CD8-positive, alpha-beta memory T cell (primary cell): ENCODE results near the gene ZMPSTE24. TPM values are rescaled to one million over a fixed set of nuclear protein-coding genes. Genes with fewer than 3 reads are reported as not detected.

Experiments
- CTCF ChIA-PET: fragments of 350-600 bp; sonication (Branson Sonifier 250); formaldehyde crosslinking; loops from one replicate; lab custom pipeline; 2021; ENCODE audit warnings: antibody characterized with exemption; lab: Charles Lee
- POLR2A ChIA-PET: fragments of 350-600 bp; sonication (Branson Sonifier 250); formaldehyde crosslinking; loops from one replicate; lab custom pipeline; 2021; ENCODE audit warnings: antibody characterized with exemption; lab: Charles Lee
- DNase-seq, 5 donors: peaks; one replicate each; pipeline versions ENCODE4 v3.0.0 to v3.0.0-alpha.2; 2020 to 2022; ENCODE audit warnings: mixed read lengths in 1 of 5
- H3K27ac ChIP-seq: one replicate; pipeline ENCODE4 v1.7.0; 2013; ENCODE audit warnings: low read depth, mild to moderate bottlenecking, low read length, moderate library complexity
- H3K27me3 ChIP-seq: 2 replicates; pipeline ENCODE4 v1.7.0; 2013; ENCODE audit warnings: low read length, mild to moderate bottlenecking; ENCODE audit not compliant: insufficient read depth, poor library complexity, severe bottlenecking
- H3K36me3 ChIP-seq: 2 replicates; pipeline ENCODE4 v1.7.0; 2013; ENCODE audit warnings: mild to moderate bottlenecking, low read length, moderate library complexity; ENCODE audit not compliant: insufficient read depth
- H3K4me1 ChIP-seq: 2 replicates; pipeline ENCODE4 v1.7.0; 2013; ENCODE audit warnings: mild to moderate bottlenecking, low read length, moderate library complexity; ENCODE audit not compliant: insufficient read depth
- H3K4me3 ChIP-seq: 2 replicates; pipeline ENCODE4 v1.7.0; 2013; ENCODE audit warnings: mild to moderate bottlenecking, low read length
- H3K9me3 ChIP-seq: 2 replicates; pipeline ENCODE4 v1.7.0; 2013; ENCODE audit warnings: mild to moderate bottlenecking, low read length
- H3K27ac Mint-ChIP-seq, 8 donors: one replicate each; pipeline ENCODE4 v1.8.0; 2020 to 2021; ENCODE audit warnings: mixed read lengths in 8 of 8, mild to moderate bottlenecking in 6 of 8, inconsistent platforms in 3 of 8, moderate library complexity in 3 of 8
- H3K27me3 Mint-ChIP-seq, 2 donors: one replicate each; pipeline ENCODE4 v1.8.0; 2020 to 2021; ENCODE audit warnings: mixed read lengths in 2 of 2, mild to moderate bottlenecking in 1 of 2, moderate library complexity in 1 of 2
- H3K36me3 Mint-ChIP-seq, 3 donors: one replicate each; pipeline ENCODE4 v1.8.0; 2020 to 2021; ENCODE audit warnings: mixed read lengths in 3 of 3, inconsistent platforms in 1 of 3, mild to moderate bottlenecking in 1 of 3
- H3K4me1 Mint-ChIP-seq, 3 donors: one replicate each; pipeline ENCODE4 v1.8.0; 2020 to 2021; ENCODE audit warnings: mixed read lengths in 3 of 3, inconsistent platforms in 1 of 3, mild to moderate bottlenecking in 1 of 3
- H3K4me3 Mint-ChIP-seq, 7 donors: one replicate each; pipeline ENCODE4 v1.8.0; 2020 to 2021; ENCODE audit warnings: mixed read lengths in 7 of 7, mild to moderate bottlenecking in 6 of 7, moderate library complexity in 4 of 7, inconsistent platforms in 2 of 7
- H3K9me3 Mint-ChIP-seq, 5 donors: one replicate each; pipeline ENCODE4 v1.8.0; 2020 to 2022; ENCODE audit warnings: mixed read lengths in 5 of 5, mild to moderate bottlenecking in 3 of 5, moderate library complexity in 2 of 5, inconsistent platforms in 1 of 5
- polyA plus RNA-seq: library from polyadenylated mRNA; unstranded; fragments of 300-500 nt; fragmentation: Illumina TruSeq; gene quantifications from one replicate; pipeline ENCODE4 v1.2.3, GENCODE V29; 2021
- total RNA-seq, 2 experiments: library from RNA; stranded (reverse); gene quantifications; one replicate each; pipeline ENCODE4 v1.2.3, GENCODE V29; 2021

ZMPSTE24 gene
- total and polyA plus RNA-seq, 3 experiments from 2014 or later = 32.5 to 53.7 (median 51.0) TPM

- no peak overlapping the region for H3K4me3 ChIP-seq
- peak in 4 of 5 donors; percentile 9 to 62 (median 26) for DNase-seq
- ChIA-PET CTCF (no interaction called here), POLR2A (no interaction called here)
- Mint-ChIP-seq H3K9me3 (no peaks in the 10 kb centered on the region), H3K27me3 (no peaks in the 10 kb centered on the region), H3K4me1 (peaks cover 9 to 25% (median 25%) of the 10 kb centered on the region in 3 donors), H3K36me3 (peaks cover 25 to 76% (median 32%) of the 10 kb centered on the region in 3 donors), H3K4me3 (no peak overlapping the region), H3K27ac (peak overlapping the region in 4 of 8 donors; percentile 35 to 77 (median 58))
- no peaks in the 10 kb centered on the region for H3K27me3 ChIP-seq
- no peak overlapping the region for H3K27ac ChIP-seq
- H3K36me3 ChIP-seq = peaks cover 42% of the 10 kb centered on the region
- H3K4me1 ChIP-seq = peaks cover 5% of the 10 kb centered on the region
- H3K9me3 ChIP-seq = no peaks in the 10 kb centered on the region
Measured at GRCh38 chr1:40232444-40232843, 25.6 kb upstream of the ZMPSTE24 start.

DNA sequence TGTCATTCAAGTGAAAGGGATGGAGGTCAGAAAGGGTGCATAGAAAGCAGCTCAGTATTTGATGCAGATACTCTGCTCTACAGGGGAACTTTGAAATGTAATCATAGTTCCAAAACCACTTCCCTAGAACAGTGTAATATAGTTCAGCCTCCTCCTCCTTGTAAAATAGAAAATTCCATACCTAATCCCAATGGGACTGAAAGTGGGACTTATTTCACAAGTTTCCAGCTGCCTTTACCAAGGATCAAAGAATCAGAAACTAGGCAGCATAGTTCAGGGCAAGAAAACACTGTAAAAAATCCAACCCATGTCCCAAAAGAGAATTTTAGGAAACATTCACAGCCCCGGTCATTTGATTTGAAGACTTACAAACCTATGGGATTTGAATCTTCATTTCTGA lies 18.4 kb upstream of the ZMPSTE24 start:
- CTCF ChIA-PET = interaction anchor here (1.0 kb wide), 1 partner anchor 99 kb away, joined by 3 read pairs; no protein-coding TSS in a partner anchor
- H3K9me3 ChIP-seq = no peaks in the 10 kb centered on the region
- no peak overlapping the region for H3K27ac ChIP-seq
- no peak overlapping the region for H3K4me3 ChIP-seq
- Mint-ChIP-seq H3K4me1 (peaks cover 8 to 15% (median 15%) of the 10 kb centered on the region in 3 donors), H3K27ac (peak overlapping the region in 2 of 8 donors; percentile 8 to 45), H3K36me3 (peaks cover 16 to 45% (median 20%) of the 10 kb centered on the region in 3 donors), H3K27me3 (no peaks in the 10 kb centered on the region), H3K9me3 (no peaks in the 10 kb centered on the region), H3K4me3 (no peak overlapping the region)
- no peaks in the 10 kb centered on the region for H3K27me3 ChIP-seq
- H3K36me3 ChIP-seq = peaks cover 23% of the 10 kb centered on the region
- H3K4me1 ChIP-seq = peaks cover 16% of the 10 kb centered on the region
- no peak for DNase-seq
- POLR2A ChIA-PET = no interaction called here

DNA sequence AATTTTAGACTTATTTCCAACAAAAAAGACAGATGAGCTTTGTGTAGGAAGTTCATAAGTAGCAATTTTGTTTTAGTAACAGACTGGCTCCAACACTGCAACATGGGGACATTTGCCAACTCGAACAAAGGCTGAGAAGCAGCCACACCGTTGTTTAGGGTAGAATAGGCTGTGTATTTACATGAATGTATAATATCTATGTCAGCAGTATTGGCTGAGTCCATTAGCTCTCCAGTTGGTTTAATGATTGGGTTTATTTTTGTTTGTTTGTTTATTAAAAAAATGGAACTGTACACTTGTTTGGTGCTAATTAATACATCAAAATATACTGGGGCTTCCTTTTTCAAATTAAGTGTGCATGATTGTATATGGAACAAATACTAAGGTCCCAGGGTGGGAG lies 17.6 kb upstream of the ZMPSTE24 start:
- Histone ChIP-seq H3K4me1 (peaks cover 16% of the 10 kb centered on the region), H3K9me3 (no peaks in the 10 kb centered on the region), H3K4me3 (no peak overlapping the region), H3K27ac (no peak overlapping the region), H3K36me3 (peaks cover 23% of the 10 kb centered on the region), H3K27me3 (no peaks in the 10 kb centered on the region)
- Mint-ChIP-seq H3K4me1 (peaks cover 8 to 15% (median 15%) of the 10 kb centered on the region in 3 donors), H3K4me3 (no peak overlapping the region), H3K9me3 (no peaks in the 10 kb centered on the region), H3K27ac (peak overlapping the region in 1 of 8 donors; percentile 45), H3K27me3 (no peaks in the 10 kb centered on the region), H3K36me3 (peaks cover 16 to 40% (median 20%) of the 10 kb centered on the region in 3 donors)
- DNase-seq = no peak
- ChIA-PET CTCF (interaction anchor here (2.6 kb wide), 1 partner anchor 16 kb away, joined by 11 read pairs; the partner anchor contains the start of gene ZMPSTE24), POLR2A (no interaction called here)

DNA sequence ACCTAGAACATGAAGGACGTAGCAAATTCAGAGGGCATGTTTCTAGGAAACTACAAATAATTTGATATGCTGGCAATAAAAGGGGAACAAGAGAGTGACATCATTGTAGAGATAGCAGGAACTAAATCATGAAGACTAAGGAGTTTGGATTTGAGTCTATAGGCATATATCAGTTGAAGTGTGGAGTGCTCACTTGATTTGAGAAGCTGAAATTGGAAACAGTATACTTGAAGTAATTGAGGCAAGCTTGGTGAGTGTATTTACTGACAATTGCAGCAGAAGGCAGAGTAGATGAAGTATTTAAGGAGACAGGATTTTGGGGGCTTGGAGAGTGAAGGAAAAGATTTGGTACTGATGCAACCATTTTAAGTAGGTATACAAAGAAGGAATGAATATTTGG lies 16.7 kb upstream of the ZMPSTE24 start:
- ChIA-PET POLR2A (interaction anchor here (0.6 to 1.0 kb wide), 6 partner anchors 16 to 234 kb away, joined by 3 to 12 read pairs (median 4); partner anchors contain the start of gene ZMPSTE24), CTCF (interaction anchor here (1.3 to 2.6 kb wide), 4 partner anchors 15 to 130 kb away, joined by 3 to 11 read pairs (median 4); partner anchors contain the start of gene ZMPSTE24)
- Mint-ChIP-seq H3K27ac (peak overlapping the region; percentile 0 to 84 (median 68)), H3K36me3 (peaks cover 13 to 31% (median 16%) of the 10 kb centered on the region in 3 donors), H3K4me3 (peak overlapping the region in 4 of 7 donors; percentile 12 to 47 (median 29)), H3K4me1 (peaks cover 8 to 15% (median 15%) of the 10 kb centered on the region in 3 donors), H3K27me3 (no peaks in the 10 kb centered on the region), H3K9me3 (no peaks in the 10 kb centered on the region)
- Histone ChIP-seq H3K4me3 (no peak overlapping the region), H3K27ac (no peak overlapping the region), H3K36me3 (peaks cover 16% of the 10 kb centered on the region), H3K9me3 (no peaks in the 10 kb centered on the region), H3K27me3 (no peaks in the 10 kb centered on the region), H3K4me1 (peaks cover 16% of the 10 kb centered on the region)
- DNase-seq = no peak

DNA sequence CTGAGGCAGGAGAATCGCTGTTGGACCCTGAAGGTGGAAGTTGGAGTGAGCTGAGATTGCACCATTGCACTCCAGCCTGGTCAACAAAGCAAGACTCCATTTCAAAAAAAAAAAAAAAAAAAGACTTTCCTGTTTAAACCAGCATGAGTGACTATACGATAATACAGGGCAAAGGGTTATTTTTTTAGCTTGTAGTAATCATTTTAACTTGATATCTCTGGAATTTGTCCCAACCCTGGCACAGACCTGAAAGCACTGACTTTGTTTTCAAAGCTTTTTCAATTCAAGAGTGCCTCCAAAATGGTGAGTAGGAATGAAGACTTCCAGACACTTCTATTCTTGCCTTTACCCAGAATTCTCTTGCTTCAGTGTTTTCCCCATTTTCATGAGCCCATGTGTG lies 14.7 kb upstream of the ZMPSTE24 start:
- no peak overlapping the region for H3K27ac ChIP-seq
- no peaks in the 10 kb centered on the region for H3K9me3 ChIP-seq
- no peak overlapping the region for H3K4me3 ChIP-seq
- H3K27me3 Mint-ChIP-seq = no peaks in the 10 kb centered on the region
- H3K27me3 ChIP-seq = no peaks in the 10 kb centered on the region
- no peak for DNase-seq
- CTCF ChIA-PET = interaction anchor here (0.6 kb wide), 1 partner anchor 217 kb away, joined by 3 read pairs; no protein-coding TSS in a partner anchor
- POLR2A ChIA-PET = no interaction called here
- H3K9me3 Mint-ChIP-seq = no peaks in the 10 kb centered on the region
- H3K4me1 Mint-ChIP-seq = peaks cover 8 to 15% (median 15%) of the 10 kb centered on the region in 3 donors
- peak overlapping the region in 1 of 8 donors; percentile 14 for H3K27ac Mint-ChIP-seq
- peaks cover 16% of the 10 kb centered on the region for H3K4me1 ChIP-seq
- H3K36me3 Mint-ChIP-seq = peaks cover 0 to 11% (median 3%) of the 10 kb centered on the region in 3 donors
- no peaks in the 10 kb centered on the region for H3K36me3 ChIP-seq
- H3K4me3 Mint-ChIP-seq = no peak overlapping the region

GRCh38 chr1:40244138-40244744 lies 13.8 kb upstream of the ZMPSTE24 start:
- H3K4me3 Mint-ChIP-seq = no peak overlapping the region
- peak overlapping the region in 1 of 8 donors; percentile 8 for H3K27ac Mint-ChIP-seq
- Histone ChIP-seq H3K36me3 (no peaks in the 10 kb centered on the region), H3K4me3 (no peak overlapping the region), H3K4me1 (peaks cover 16% of the 10 kb centered on the region), H3K27ac (no peak overlapping the region), H3K9me3 (no peaks in the 10 kb centered on the region), H3K27me3 (no peaks in the 10 kb centered on the region)
- H3K9me3 Mint-ChIP-seq = no peaks in the 10 kb centered on the region
- CTCF ChIA-PET = no interaction called here
- H3K4me1 Mint-ChIP-seq = peaks cover 8 to 15% (median 15%) of the 10 kb centered on the region in 3 donors
- no peaks in the 10 kb centered on the region for H3K27me3 Mint-ChIP-seq
- H3K36me3 Mint-ChIP-seq = peaks cover 0 to 3% (median 0%) of the 10 kb centered on the region in 3 donors
- POLR2A ChIA-PET = no interaction called here
- no peak for DNase-seq

DNA sequence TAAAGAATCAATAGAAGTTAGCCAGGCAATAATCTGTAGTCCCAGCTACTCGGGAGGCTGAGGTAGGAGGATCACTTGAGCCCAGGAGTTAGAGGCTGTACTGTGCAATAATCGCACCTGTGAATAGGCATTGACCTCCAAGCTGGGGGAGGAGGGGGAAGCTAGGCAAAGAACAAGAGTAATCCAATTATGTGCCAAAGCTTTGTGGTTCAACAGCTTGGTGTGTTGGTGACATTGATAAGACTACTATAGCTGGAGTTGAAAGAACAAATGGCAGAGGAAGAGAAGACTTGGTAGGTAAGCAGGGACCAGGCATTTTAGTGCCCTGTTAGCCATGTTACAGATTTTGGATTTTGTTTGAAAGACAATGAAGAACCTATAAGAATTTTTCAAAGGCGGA lies 12.3 kb upstream of the ZMPSTE24 start:
- no peak overlapping the region for H3K27ac ChIP-seq
- peaks cover 16% of the 10 kb centered on the region for H3K4me1 ChIP-seq
- ChIA-PET CTCF (interaction anchor here (0.6 kb wide), 1 partner anchor 26 kb away, joined by 3 read pairs; no protein-coding TSS in a partner anchor), POLR2A (no interaction called here)
- H3K9me3 Mint-ChIP-seq = no peaks in the 10 kb centered on the region
- H3K36me3 ChIP-seq = no peaks in the 10 kb centered on the region
- H3K9me3 ChIP-seq = no peaks in the 10 kb centered on the region
- H3K36me3 Mint-ChIP-seq = no peaks in the 10 kb centered on the region
- H3K27me3 ChIP-seq = no peaks in the 10 kb centered on the region
- H3K4me3 ChIP-seq = no peak overlapping the region
- peaks cover 8 to 19% (median 15%) of the 10 kb centered on the region in 3 donors for H3K4me1 Mint-ChIP-seq
- DNase-seq = no peak
- no peak overlapping the region for H3K4me3 Mint-ChIP-seq
- H3K27ac Mint-ChIP-seq = no peak overlapping the region
- no peaks in the 10 kb centered on the region for H3K27me3 Mint-ChIP-seq

GRCh38 chr1:40247655-40248054 lies 10.4 kb upstream of the ZMPSTE24 start, which contains the start of gene TMCO2:
Gene TMCO2 (plus strand): TSS chr1:40247937. CDS start chr1:40247994, 57 bp downstream.
- POLR2A ChIA-PET = no interaction called here

More at GRCh38 chr1:40247655-40248054, 10.4 kb upstream of the ZMPSTE24 start, which contains the start of gene TMCO2:
- no peak within 1 kb of the TSS for H3K27ac ChIP-seq
- CTCF ChIA-PET = interaction anchor here (1.3 kb wide), 1 partner anchor 10 kb away, joined by 3 read pairs; no protein-coding TSS in a partner anchor
- H3K4me1 ChIP-seq = no peaks in the 10 kb centered on the region
- H3K4me3 ChIP-seq = no peak within 1 kb of the TSS
- H3K27me3 ChIP-seq = no peaks in the 10 kb centered on the region
- H3K36me3 ChIP-seq = no peaks in the 10 kb centered on the region
- no peaks in the 10 kb centered on the region for H3K27me3 Mint-ChIP-seq
- no peak for DNase-seq
- H3K4me3 Mint-ChIP-seq = no peak within 1 kb of the TSS
- H3K9me3 ChIP-seq = no peaks in the 10 kb centered on the region
- peaks cover 8 to 21% (median 9%) of the 10 kb centered on the region in 3 donors for H3K4me1 Mint-ChIP-seq
- H3K9me3 Mint-ChIP-seq = no peaks in the 10 kb centered on the region
- H3K27ac Mint-ChIP-seq = no peak within 1 kb of the TSS
- no peaks in the 10 kb centered on the region for H3K36me3 Mint-ChIP-seq
